GM10266 (cell line): ENCODE measurements around the gene RBM15B.

Source experiments
- DNase-seq: peaks from one replicate; pipeline ENCODE4 v3.0.0; 2012; ENCODE audit errors: extremely low spot score
- CTCF ChIP-seq: IDR thresholded peaks from 2 replicates; pipeline ENCODE4 v1.5.1; 2012; ENCODE audit warnings: mild to moderate bottlenecking, low read depth; ENCODE audit not compliant: control insufficient read depth, insufficient read depth; ENCODE audit errors: missing control alignments

RBM15B gene

DNA sequence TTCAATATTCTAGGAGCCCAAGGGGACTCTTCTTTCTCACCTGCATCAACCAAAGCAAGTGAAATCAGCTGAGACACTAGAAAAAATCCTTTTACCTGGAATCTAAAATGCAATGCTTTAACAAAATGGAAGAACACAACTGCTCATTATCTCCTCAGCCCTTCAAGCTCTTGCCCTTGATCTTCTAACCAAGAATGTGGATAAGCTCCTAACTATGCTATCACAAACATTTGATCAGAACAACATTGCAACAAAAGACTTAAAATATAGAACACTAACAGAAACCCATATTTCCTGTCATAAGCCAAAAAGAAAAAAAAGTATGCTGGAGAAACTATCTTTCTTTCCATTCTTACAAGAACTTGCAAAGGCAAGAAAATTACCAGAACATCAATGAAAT, 12.6 kb downstream of the RBM15B start:
- no peak for DNase-seq
- no peak for TF ChIP-seq CTCF

- DNase-seq = no peak
- no peak for TF ChIP-seq CTCF
These were observed 16.9 kb downstream of the RBM15B start for GRCh38 chr3:51408021-51408420.

- TF ChIP-seq CTCF = no peak
- no peak for DNase-seq
These were observed 17.7 kb downstream of the RBM15B start for GRCh38 chr3:51408813-51409212.

DNA sequence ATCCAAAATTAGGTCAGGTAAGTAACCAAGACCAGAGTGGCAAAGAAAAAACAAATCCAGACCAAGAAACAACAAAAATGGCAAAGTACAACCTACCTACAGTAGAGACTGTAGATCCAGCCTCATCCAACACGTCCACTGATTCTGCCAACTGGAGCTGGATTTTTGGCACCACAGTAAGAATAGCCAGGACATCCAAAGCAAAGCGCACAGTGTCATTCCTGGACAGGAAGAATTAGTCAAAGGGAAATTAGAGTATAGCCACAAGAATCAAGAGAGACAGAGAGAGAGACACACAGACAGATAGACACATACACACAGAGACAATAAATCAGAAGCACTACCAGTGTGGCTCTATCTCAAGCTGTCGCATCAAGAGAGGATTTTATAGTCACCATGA, 31.1 kb downstream of the RBM15B start:
- DNase-seq = no peak
- no peak for TF ChIP-seq CTCF

GRCh38 chr3:51426921-51427320, 35.8 kb downstream of the RBM15B start:
- TF ChIP-seq CTCF = no peak
- no peak for DNase-seq

DNA sequence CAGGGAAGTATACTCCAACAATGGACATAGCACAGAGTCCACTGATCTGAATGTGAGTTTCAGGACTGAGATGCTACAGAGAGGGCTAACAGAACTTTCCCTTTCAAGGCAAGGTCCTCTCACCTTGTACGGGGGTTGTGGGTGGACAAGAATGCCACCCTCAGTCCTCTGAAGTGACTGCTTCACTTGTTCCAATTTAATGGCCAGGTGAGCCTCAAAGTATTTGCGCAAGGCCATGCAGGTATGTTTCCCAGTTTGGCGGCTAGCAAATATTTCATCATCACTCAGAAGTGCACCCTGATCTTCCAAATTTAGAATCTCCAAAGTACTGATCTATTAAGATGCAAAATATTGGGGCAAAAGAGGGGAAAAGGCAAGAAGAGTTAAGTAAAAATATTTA, 38.1 kb downstream of the RBM15B start:
- no peak for DNase-seq

DNA sequence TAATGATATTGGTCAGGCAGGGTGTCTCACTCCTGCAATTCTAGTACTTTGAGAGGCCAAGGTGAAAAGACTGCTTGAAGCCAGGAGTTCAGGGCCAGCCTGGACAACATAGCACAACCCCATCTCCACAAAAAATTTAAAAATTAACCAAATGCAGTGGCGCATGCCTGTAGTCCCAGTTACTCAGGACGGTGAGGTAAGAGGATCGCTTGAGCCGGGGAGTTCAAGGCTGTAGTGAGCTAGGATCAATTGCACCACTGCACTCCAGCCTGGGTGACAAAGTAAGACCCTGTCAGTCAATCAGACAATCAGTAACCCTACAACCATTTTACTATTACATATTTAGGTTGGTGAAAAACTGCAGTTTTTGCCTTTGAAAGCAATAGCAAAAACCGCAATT, 43.0 kb downstream of the RBM15B start:
- DNase-seq = no peak
- no peak for TF ChIP-seq CTCF

More for the DNA sequence above, 38.1 kb downstream of the RBM15B start:
- TF ChIP-seq CTCF = no peak
